ENCODE data around the gene MLEC. TPM values are rescaled to one million over a fixed set of nuclear protein-coding genes. Genes with fewer than 3 reads are reported as not detected.

Gene MLEC
- total RNA-seq, 1 experiment from 2014 or later: 88.3 TPM

GRCh38 chr12:120658286-120659150, 28.4 kb upstream of the MLEC start:
- Histone ChIP-seq H3K9ac (ENCODE audit: low read length) (no peak overlapping the region), H3K27me3 (ENCODE audit: low read length) (no peaks in the 10 kb centered on the region), H2AFZ (ENCODE audit: low read length) (no peak overlapping the region), H3K4me2 (ENCODE audit: low read depth, low read length, poor library complexity, severe bottlenecking) (no peak overlapping the region), H3K27ac (ENCODE audit: low read length) (no peak overlapping the region), H3K9me2 (replicated peaks; ENCODE audit: insufficient read depth, low read length) (no peaks in the 10 kb centered on the region), H4K20me1 (ENCODE audit: insufficient read depth, low read depth, low read length) (no peaks in the 10 kb centered on the region), H3K36me3 (ENCODE audit: insufficient read depth, low read length) (no peaks in the 10 kb centered on the region), H3K9me3 (ENCODE audit: low read length) (no peaks in the 10 kb centered on the region), H3K4me1 (ENCODE audit: low read length) (peaks cover 8% of the 10 kb centered on the region), H3K79me2 (ENCODE audit: low read length) (no peaks in the 10 kb centered on the region), H3K4me3 (ENCODE audit: low read length) (no peak overlapping the region)
- no peak for DNase-seq

DNA sequence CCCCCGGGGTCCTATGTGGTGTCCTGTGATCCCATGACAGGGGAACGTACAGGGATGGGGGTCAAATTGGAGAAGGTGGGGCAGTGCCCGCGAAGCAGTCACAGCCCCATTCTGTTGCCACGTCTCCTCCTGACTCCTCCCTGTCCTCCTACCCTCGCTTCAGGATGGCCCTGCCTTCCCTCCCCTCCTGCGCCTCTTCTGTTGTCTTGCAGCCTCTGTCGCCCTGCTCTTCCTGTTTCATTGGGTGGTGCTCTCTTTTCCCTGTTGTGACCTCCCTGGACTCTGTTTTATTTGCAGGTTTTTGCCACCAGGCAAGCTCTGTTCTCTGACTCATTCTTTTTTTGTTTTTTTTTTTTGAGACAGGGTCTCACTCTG, 27.8 kb upstream of the MLEC start:
- Histone ChIP-seq H3K9me2 (replicated peaks; ENCODE audit: insufficient read depth, low read length) (no peaks in the 10 kb centered on the region), H3K9ac (ENCODE audit: low read length) (no peak overlapping the region), H3K9me3 (ENCODE audit: low read length) (no peaks in the 10 kb centered on the region), H3K27ac (ENCODE audit: low read length) (no peak overlapping the region), H3K4me3 (ENCODE audit: low read length) (no peak overlapping the region), H4K20me1 (ENCODE audit: insufficient read depth, low read depth, low read length) (no peaks in the 10 kb centered on the region), H3K36me3 (ENCODE audit: insufficient read depth, low read length) (no peaks in the 10 kb centered on the region), H3K79me2 (ENCODE audit: low read length) (no peaks in the 10 kb centered on the region), H3K27me3 (ENCODE audit: low read length) (no peaks in the 10 kb centered on the region), H3K4me1 (ENCODE audit: low read length) (peaks cover 11% of the 10 kb centered on the region), H2AFZ (ENCODE audit: low read length) (no peak overlapping the region), H3K4me2 (ENCODE audit: low read depth, low read length, poor library complexity, severe bottlenecking) (no peak overlapping the region)
- DNase-seq: no peak

GRCh38 chr12:120661432-120661831, 25.5 kb upstream of the MLEC start:
- H3K9me3 ChIP-seq (ENCODE audit: low read length): no peaks in the 10 kb centered on the region

DNA sequence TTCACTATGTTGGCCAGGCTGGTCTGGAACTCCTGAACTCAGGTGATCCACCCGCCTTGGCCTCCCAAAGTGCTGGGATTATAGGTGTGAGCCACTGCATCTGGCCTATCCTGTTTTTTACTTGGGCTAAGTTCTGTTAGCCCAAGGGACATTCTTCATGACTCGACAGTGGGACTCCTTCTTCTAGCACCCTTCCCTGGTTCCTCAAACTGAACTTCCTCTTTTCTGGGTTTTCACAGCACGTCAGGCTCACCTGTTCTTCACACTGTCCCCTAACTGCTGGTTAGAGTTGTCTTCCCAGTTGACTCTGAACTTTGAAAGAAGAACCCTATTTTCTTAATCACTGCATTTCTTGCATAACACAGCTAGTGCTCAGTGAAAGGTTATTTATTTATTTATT, 24.1 kb upstream of the MLEC start:
- Histone ChIP-seq H3K4me2 (ENCODE audit: low read depth, low read length, poor library complexity, severe bottlenecking) (no peak overlapping the region), H3K9ac (ENCODE audit: low read length) (no peak overlapping the region), H3K27ac (ENCODE audit: low read length) (no peak overlapping the region), H3K9me3 (ENCODE audit: low read length) (no peaks in the 10 kb centered on the region), H4K20me1 (ENCODE audit: insufficient read depth, low read depth, low read length) (no peaks in the 10 kb centered on the region), H3K36me3 (ENCODE audit: insufficient read depth, low read length) (no peaks in the 10 kb centered on the region), H3K4me1 (ENCODE audit: low read length) (peaks cover 11% of the 10 kb centered on the region), H3K27me3 (ENCODE audit: low read length) (no peaks in the 10 kb centered on the region), H3K79me2 (ENCODE audit: low read length) (no peaks in the 10 kb centered on the region), H2AFZ (ENCODE audit: low read length) (no peak overlapping the region), H3K4me3 (ENCODE audit: low read length) (no peak overlapping the region), H3K9me2 (replicated peaks; ENCODE audit: insufficient read depth, low read length) (no peaks in the 10 kb centered on the region)
- DNase-seq: peak; percentile 85

More at GRCh38 chr12:120661432-120661831, 25.5 kb upstream of the MLEC start:
- no peak overlapping the region for H3K9ac ChIP-seq (ENCODE audit: low read length)
- DNase-seq: no peak
- no peak overlapping the region for H2AFZ ChIP-seq (ENCODE audit: low read length)
- H3K4me3 ChIP-seq (ENCODE audit: low read length): no peak overlapping the region
- H3K79me2 ChIP-seq (ENCODE audit: low read length): no peaks in the 10 kb centered on the region
- H3K4me1 ChIP-seq (ENCODE audit: low read length): peaks cover 11% of the 10 kb centered on the region
- H3K9me2 ChIP-seq (replicated peaks; ENCODE audit: insufficient read depth, low read length): no peaks in the 10 kb centered on the region
- H3K27me3 ChIP-seq (ENCODE audit: low read length): no peaks in the 10 kb centered on the region
- H3K27ac ChIP-seq (ENCODE audit: low read length): no peak overlapping the region
- no peak overlapping the region for H3K4me2 ChIP-seq (ENCODE audit: low read depth, low read length, poor library complexity, severe bottlenecking)
- no peaks in the 10 kb centered on the region for H4K20me1 ChIP-seq (ENCODE audit: insufficient read depth, low read depth, low read length)
- H3K36me3 ChIP-seq (ENCODE audit: insufficient read depth, low read length): no peaks in the 10 kb centered on the region

DNA sequence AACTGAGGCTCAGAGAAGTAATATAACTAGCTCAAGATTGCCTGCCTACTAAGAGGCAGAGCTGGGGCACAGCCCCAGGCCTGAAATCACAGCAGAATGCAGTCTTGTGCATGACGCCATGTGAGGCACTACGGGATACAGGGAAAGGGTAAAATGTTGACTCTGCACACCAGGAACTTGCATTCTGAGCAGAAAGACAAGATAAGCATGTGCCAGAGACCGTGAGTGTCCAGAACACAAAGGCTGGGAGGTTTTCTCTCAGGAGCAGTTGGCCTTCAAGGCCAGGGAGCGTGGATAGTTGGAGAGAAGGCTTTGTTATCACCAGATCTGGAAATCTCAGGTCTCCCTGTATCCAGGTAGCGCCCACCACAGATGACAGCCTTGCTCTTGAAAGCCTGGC, 23.2 kb upstream of the MLEC start:
- no peaks in the 10 kb centered on the region for H3K9me2 ChIP-seq (replicated peaks; ENCODE audit: insufficient read depth, low read length)
- H3K4me1 ChIP-seq (ENCODE audit: low read length): peaks cover 18% of the 10 kb centered on the region
- no peak overlapping the region for H3K27ac ChIP-seq (ENCODE audit: low read length)
- no peak overlapping the region for H3K9ac ChIP-seq (ENCODE audit: low read length)
- DNase-seq: no peak
- H3K4me2 ChIP-seq (ENCODE audit: low read depth, low read length, poor library complexity, severe bottlenecking): no peak overlapping the region
- no peaks in the 10 kb centered on the region for H3K36me3 ChIP-seq (ENCODE audit: insufficient read depth, low read length)
- no peaks in the 10 kb centered on the region for H3K79me2 ChIP-seq (ENCODE audit: low read length)
- no peaks in the 10 kb centered on the region for H3K9me3 ChIP-seq (ENCODE audit: low read length)
- no peak overlapping the region for H3K4me3 ChIP-seq (ENCODE audit: low read length)
- no peak overlapping the region for H2AFZ ChIP-seq (ENCODE audit: low read length)
- H3K27me3 ChIP-seq (ENCODE audit: low read length): no peaks in the 10 kb centered on the region
- no peaks in the 10 kb centered on the region for H4K20me1 ChIP-seq (ENCODE audit: insufficient read depth, low read depth, low read length)

- H3K27me3 ChIP-seq (ENCODE audit: low read length): no peaks in the 10 kb centered on the region
- H3K9ac ChIP-seq (ENCODE audit: low read length): no peak overlapping the region
- no peaks in the 10 kb centered on the region for H3K9me2 ChIP-seq (replicated peaks; ENCODE audit: insufficient read depth, low read length)
- DNase-seq: no peak
- H3K4me1 ChIP-seq (ENCODE audit: low read length): peaks cover 39% of the 10 kb centered on the region
- H3K27ac ChIP-seq (ENCODE audit: low read length): no peak overlapping the region
- no peaks in the 10 kb centered on the region for H4K20me1 ChIP-seq (ENCODE audit: insufficient read depth, low read depth, low read length)
- H3K9me3 ChIP-seq (ENCODE audit: low read length): no peaks in the 10 kb centered on the region
- no peaks in the 10 kb centered on the region for H3K36me3 ChIP-seq (ENCODE audit: insufficient read depth, low read length)
- no peak overlapping the region for H3K4me3 ChIP-seq (ENCODE audit: low read length)
- no peak overlapping the region for H2AFZ ChIP-seq (ENCODE audit: low read length)
- no peak overlapping the region for H3K4me2 ChIP-seq (ENCODE audit: low read depth, low read length, poor library complexity, severe bottlenecking)
- H3K79me2 ChIP-seq (ENCODE audit: low read length): no peaks in the 10 kb centered on the region
Observed at GRCh38 chr12:120666571-120667390, 20.2 kb upstream of the MLEC start.

- H2AFZ ChIP-seq (ENCODE audit: low read length): no peak overlapping the region
- H3K36me3 ChIP-seq (ENCODE audit: insufficient read depth, low read length): no peaks in the 10 kb centered on the region
- H3K9me2 ChIP-seq (replicated peaks; ENCODE audit: insufficient read depth, low read length): no peaks in the 10 kb centered on the region
- no peaks in the 10 kb centered on the region for H4K20me1 ChIP-seq (ENCODE audit: insufficient read depth, low read depth, low read length)
- peak overlapping the region; percentile 68 for H3K4me2 ChIP-seq (ENCODE audit: low read depth, low read length, poor library complexity, severe bottlenecking)
- no peaks in the 10 kb centered on the region for H3K27me3 ChIP-seq (ENCODE audit: low read length)
- H3K4me3 ChIP-seq (ENCODE audit: low read length): no peak overlapping the region
- H3K79me2 ChIP-seq (ENCODE audit: low read length): no peaks in the 10 kb centered on the region
- peaks cover 33% of the 10 kb centered on the region for H3K4me1 ChIP-seq (ENCODE audit: low read length)
- DNase-seq: no peak
- no peaks in the 10 kb centered on the region for H3K9me3 ChIP-seq (ENCODE audit: low read length)
- H3K9ac ChIP-seq (ENCODE audit: low read length): no peak overlapping the region
- H3K27ac ChIP-seq (ENCODE audit: low read length): no peak overlapping the region
Observed at GRCh38 chr12:120668091-120668867, 18.7 kb upstream of the MLEC start.

Measured in Karpas-422 (cell line).